Stomach (tissue), 4 donors: ENCODE measurements around the gene ZNF785.

Experiments
- POLR2AphosphoS5 ChIP-seq, 3 donors: sonication (generic); formaldehyde crosslinking; IDR thresholded peaks; one replicate each; pipeline ENCODE4 v1.6.1; 2016; ENCODE audit warnings: antibody characterized with exemption in 3 of 3
- TF ChIP-seq, protein P1 (sequence below), 7 experiments: fragments of 450-650 bp in 4 of 7; fragments of 200-600 bp in 3 of 7; sonication (generic) in 3 of 7; IDR thresholded peaks; one replicate each; pipeline ENCODE4 v1.5.1; 2016 to 2019; ENCODE audit warnings: antibody characterized with exemption in 7 of 7, control low read depth in 2 of 7, mild to moderate bottlenecking in 1 of 7

DNA sequence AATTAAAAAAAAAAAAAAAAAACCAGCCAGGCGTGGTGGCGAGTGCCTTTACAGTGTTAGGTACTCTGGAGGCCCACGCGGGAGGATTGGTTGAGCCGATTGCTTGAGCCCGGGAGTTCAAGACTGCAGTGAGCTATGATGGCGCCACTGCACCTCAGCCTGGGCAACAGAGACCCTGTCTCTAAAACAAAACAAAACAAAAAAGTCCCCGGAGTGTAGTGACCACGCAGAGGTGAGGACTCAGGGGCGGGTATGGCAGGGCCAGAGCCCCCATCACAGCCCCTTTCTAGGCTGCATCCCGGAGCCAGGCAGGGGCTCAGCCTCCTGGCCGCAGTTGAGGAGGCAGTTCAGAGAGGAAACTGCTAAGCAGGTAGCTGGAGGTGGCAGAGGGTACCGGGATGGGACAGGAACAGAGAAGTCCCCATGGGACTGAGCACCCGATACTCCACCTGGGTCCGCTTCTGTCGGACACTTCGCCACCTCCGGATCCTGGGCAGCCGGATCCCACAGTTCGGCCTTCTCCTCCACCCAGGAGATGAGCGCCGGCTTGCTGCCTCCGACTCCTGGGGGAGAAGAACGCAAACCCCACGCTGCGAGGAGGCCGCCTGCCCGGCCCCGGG lies 51.6 kb downstream of the ZNF785 start:
- TF ChIP-seq, protein P1, sequence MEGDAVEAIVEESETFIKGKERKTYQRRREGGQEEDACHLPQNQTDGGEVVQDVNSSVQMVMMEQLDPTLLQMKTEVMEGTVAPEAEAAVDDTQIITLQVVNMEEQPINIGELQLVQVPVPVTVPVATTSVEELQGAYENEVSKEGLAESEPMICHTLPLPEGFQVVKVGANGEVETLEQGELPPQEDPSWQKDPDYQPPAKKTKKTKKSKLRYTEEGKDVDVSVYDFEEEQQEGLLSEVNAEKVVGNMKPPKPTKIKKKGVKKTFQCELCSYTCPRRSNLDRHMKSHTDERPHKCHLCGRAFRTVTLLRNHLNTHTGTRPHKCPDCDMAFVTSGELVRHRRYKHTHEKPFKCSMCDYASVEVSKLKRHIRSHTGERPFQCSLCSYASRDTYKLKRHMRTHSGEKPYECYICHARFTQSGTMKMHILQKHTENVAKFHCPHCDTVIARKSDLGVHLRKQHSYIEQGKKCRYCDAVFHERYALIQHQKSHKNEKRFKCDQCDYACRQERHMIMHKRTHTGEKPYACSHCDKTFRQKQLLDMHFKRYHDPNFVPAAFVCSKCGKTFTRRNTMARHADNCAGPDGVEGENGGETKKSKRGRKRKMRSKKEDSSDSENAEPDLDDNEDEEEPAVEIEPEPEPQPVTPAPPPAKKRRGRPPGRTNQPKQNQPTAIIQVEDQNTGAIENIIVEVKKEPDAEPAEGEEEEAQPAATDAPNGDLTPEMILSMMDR (IDR thresholded peaks at IDR 0.05), result no peak
- no peak for TF ChIP-seq POLR2AphosphoS5 (IDR thresholded peaks at IDR 0.05)
